ENCODE measurements around the gene ZFX.

GRCh38 chrX:24190500-24191156 is 41.1 kb downstream of the ZFX start:
- TF ChIP-seq CTCF (IDR thresholded peaks at IDR 0.05) (no peak), POLR2A (IDR thresholded peaks at IDR 0.05) (no peak)

All from thyroid gland (tissue), 4 donors.